HG03103 (cell line): ENCODE data around the gene KDM4D.
"Not testable (repeated sequence)": the region's sequence is repeated elsewhere in the genome, so short reads cannot be mapped to it uniquely, and the experiment has no call there.

Source experiments
- ATAC-seq: cut with Tn5 transposase; IDR thresholded peaks from one replicate; pipeline ENCODE4 v1.9.1; 2021; ENCODE audit warnings: low read depth; ENCODE audit not compliant: unreplicated experiment

The KDM4D gene

DNA sequence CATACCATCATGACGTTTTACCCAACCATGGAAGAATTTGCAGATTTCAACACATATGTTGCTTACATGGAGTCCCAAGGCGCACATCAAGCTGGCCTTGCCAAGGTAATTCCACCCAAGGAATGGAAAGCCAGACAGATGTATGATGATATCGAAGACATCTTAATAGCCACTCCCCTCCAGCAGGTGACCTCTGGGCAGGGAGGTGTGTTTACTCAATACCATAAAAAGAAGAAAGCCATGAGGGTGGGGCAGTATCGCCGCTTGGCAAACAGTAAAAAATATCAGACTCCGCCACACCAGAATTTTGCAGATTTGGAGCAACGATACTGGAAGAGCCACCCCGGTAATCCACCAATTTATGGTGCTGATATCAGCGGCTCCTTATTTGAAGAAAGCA, 52.1 kb downstream of the KDM4D start:
- ATAC-seq, result not testable (repeated sequence)

DNA sequence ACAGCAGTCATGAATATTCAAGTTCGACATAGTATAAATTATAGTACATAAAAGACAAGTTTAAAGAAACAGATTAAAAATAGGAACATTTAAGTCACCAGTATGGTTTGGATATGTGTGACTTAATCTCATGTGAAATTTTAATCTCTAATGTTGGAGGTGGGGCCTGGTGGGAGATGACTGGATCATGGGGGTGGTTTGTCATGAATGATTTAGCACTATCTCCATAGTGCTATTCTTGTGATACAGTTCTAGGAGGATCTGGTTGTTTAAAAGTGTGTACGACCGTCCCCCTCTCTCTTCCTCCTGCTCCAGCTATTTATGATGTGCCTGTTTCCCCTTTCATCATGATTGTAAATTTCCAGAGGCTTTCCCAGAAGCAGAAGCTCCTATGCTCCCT, 54.8 kb downstream of the KDM4D start:
- ATAC-seq, result no peak

DNA sequence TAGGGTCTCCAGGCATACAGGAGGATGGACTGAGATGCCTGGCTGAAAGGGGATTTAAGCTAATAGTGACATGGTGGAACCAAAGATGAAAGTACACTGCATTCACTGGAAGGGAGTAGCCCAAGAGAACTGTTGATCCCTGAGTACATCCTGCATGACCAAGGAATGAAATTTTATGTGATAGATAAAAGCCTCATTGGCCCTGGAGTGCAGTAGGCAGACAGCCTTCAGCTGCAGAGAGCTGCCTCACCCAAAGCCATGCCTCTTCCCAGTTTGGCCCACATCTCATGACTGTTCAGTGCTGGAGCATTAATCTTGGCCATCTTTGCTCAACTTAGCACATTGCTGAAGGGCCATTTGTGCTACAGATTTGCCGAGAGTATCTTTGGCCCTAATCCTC, 59.5 kb downstream of the KDM4D start:
- no peak for ATAC-seq

GRCh38 chr11:95035316-95035715, 61.8 kb downstream of the KDM4D start:
- no peak for ATAC-seq

- ATAC-seq, result not testable (repeated sequence)
Measured at GRCh38 chr11:95037356-95038035, 64.0 kb downstream of the KDM4D start.

GRCh38 chr11:95042239-95042638, 68.7 kb downstream of the KDM4D start:
- ATAC-seq, result no peak

GRCh38 chr11:95042906-95043305, 69.4 kb downstream of the KDM4D start:
- ATAC-seq, result no peak

DNA sequence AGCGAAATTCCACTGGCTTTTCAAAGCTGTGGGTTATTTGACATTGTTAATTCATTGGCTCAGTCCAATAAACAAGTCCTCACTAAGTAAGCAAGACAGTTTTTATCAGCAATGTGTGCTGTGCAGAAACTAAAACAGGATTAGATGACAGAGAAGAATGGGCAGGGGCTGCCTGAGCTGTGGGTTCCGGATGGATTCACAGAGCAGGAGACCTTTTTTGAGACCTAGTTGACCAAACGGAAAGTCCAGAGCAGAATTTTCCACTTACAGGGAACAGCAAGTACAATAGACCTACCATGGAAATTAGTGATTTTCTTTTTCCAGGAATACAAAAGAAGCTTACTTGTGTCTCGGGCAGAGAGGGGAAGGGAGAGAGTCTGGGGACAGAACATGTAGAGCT, 70.5 kb downstream of the KDM4D start:
- ATAC-seq, result no peak

DNA sequence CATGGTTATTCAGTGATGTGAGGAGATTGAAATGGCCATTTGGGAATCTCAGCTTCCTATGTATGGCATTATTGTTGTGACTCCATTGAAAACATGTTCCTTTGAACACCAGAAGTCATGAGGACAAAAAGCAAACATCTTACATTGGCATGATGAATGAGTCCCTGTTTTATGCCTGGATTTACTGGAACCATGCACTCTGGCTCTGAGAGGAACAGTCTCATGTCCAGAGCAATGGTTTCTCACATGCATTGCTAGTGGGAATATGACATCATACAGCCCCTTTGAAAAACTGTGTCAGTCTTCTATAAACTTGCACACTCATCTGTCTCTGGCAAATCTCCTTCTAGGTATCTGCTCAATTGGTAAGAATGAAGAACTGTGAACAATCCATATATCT, 72.3 kb downstream of the KDM4D start:
- no peak for ATAC-seq
